ENCODE results near the gene GRIN1. TPM values are rescaled to one million over a fixed set of nuclear protein-coding genes. Genes with fewer than 3 reads are reported as not detected.

GRIN1 gene
- total and polyA plus RNA-seq, 2 of the 8 experiments (the other 6 are each of a cell fraction or from before 2014, with no cell fraction given), result 0.48 to 2.1 TPM

DNA sequence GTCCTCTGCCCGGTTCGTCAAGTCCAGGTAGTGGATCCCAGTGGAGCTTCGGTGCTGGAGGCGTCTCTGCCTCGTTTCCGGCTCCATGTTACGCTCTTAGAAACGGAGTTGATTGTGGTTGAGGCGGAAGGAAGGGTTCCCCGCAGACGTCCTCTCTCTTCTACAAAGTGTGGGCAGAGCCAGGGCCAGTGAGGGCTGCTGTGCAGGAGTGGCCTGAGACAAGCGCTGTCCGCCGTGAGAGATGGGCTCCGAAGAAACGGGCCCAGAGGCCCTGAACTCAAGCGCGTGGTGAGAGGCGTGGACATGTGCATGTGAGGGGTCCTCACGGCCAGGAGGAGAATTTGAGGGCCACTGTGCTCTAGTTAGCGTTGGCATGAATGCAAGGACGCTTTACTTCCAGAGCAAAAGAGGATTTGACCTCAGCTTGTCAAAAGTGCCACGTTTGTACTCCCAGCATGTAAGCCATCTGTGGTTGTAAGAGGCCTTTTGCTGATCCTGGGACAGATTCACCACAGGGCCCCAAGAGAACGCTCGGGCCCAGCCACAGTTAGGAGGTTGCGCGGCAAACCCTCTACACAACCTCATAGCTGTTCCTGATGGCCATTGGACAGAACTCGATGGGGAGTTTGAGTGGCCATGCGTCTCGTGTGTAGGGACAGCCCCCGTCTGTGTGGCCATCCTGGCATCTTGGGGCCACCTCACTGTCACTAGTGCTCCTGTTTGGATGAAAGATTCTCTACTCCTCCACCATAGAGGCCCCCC, 42.0 kb upstream of the GRIN1 start:
- Histone ChIP-seq H3K23me2 (ENCODE audit: low read depth, low read length) (no peaks in the 10 kb centered on the region), H3K4me3 (ENCODE audit: extremely low read depth in 1 of 4, insufficient read depth in 2 of 4, low read depth in 3 of 4, low read length in 4 of 4) (no peak overlapping the region), H4K5ac (ENCODE audit: insufficient read length, low read depth, low read length) (no peak overlapping the region), H3K18ac (ENCODE audit: extremely low read depth, low read length) (no peak overlapping the region), H4K8ac (ENCODE audit: extremely low read depth, insufficient read depth, low read length) (no peak overlapping the region; the same call in 1 of the 2 replicates), H3K36me3 (ENCODE audit: control insufficient read depth in 2 of 4, insufficient read depth in 4 of 4, low read length in 3 of 4) (peaks cover 4 to 15% (median 12%) of the 10 kb centered on the region in 4 experiments; a peak in 7 of 8 replicates), H3K79me2 (ENCODE audit: control insufficient read depth in 1 of 2, insufficient read depth in 2 of 2, low read length in 2 of 2) (no peaks in the 10 kb centered on the region), H3K27ac (ENCODE audit: low read depth, low read length) (no peak overlapping the region), H2AFZ (ENCODE audit: low read length) (no peak overlapping the region), H3K4me1 (replicated peaks in 1 of 4; ENCODE audit: control insufficient read depth in 3 of 4, insufficient read depth in 4 of 4, low read length in 3 of 4) (no peaks in the 10 kb centered on the region), H3K4ac (replicated peaks; ENCODE audit: insufficient read length, low read depth, low read length) (no peak overlapping the region), H2BK12ac (ENCODE audit: low read depth, low read length) (no peak overlapping the region), H3K23ac (ENCODE audit: insufficient read length) (no peak overlapping the region), H3K14ac (ENCODE audit: insufficient read length) (no peak overlapping the region), H3K4me2 (ENCODE audit: insufficient read depth in 1 of 2, low read depth in 2 of 2, low read length in 2 of 2) (no peak overlapping the region), H2BK15ac (ENCODE audit: low read length) (no peak overlapping the region), H2BK5ac (ENCODE audit: low read depth, low read length) (no peak overlapping the region), H4K91ac (replicated peaks; ENCODE audit: insufficient read length, low read length) (no peak overlapping the region), H2BK120ac (replicated peaks; ENCODE audit: low read depth, low read length) (no peak overlapping the region), H3K56ac (replicated peaks; ENCODE audit: insufficient read length, low read depth, low read length) (no peak overlapping the region), H2BK20ac (ENCODE audit: low read length) (no peak overlapping the region), H3K9ac (replicated peaks in 1 of 4; ENCODE audit: extremely low read depth in 1 of 4, low read depth in 3 of 4, low read length in 3 of 4) (no peak overlapping the region), H3K27me3 (replicated peaks in 1 of 4; ENCODE audit: control insufficient read depth in 3 of 4, extremely low read depth in 1 of 4, insufficient read depth in 3 of 4, low read length in 3 of 4) (no peaks in the 10 kb centered on the region), H2AK5ac (ENCODE audit: low read depth, low read length) (no peak overlapping the region), H4K20me1 (replicated peaks in 1 of 2; ENCODE audit: control insufficient read depth in 1 of 2, insufficient read depth in 2 of 2, low read length in 2 of 2) (no peaks in the 10 kb centered on the region), H3K9me3 (ENCODE audit: insufficient read depth in 2 of 2, low read depth in 1 of 2, low read length in 1 of 2) (peaks cover 4 to 8% of the 10 kb centered on the region in 2 experiments; a peak in 3 of 4 replicates), H3K79me1 (ENCODE audit: low read depth, low read length) (no peaks in the 10 kb centered on the region)
- FAIRE-seq (no peak), DNase-seq (ENCODE audit: low read depth in 1 of 2, low spot score in 2 of 2) (no peak)
- ChIA-PET CTCF (ENCODE audit: partially characterized antibody) (interaction anchor here (0.7 to 1.3 kb wide), 6 partner anchors 9 to 92 kb away, joined by 3 to 5 read pairs (median 4); partner anchors contain the start of genes ANAPC2 and SSNA1), POLR2A (ENCODE audit: partially characterized antibody) (no interaction called here)
- 90% methylated on average over 31 of the region's 31 CpGs; no CpG with 5 or more reads in 1 of the 2 experiments for WGBS, 2 experiments (ENCODE audit: extremely low coverage in 1 of 2, insufficient coverage in 1 of 2, insufficient read length in 1 of 2, insufficient replicate concordance in 2 of 2, low coverage in 1 of 2, low lambda C conversion rate in 2 of 2, missing lambda C conversion rate in 1 of 2)
- TF ChIP-seq YY1 (IDR thresholded peaks at IDR 0.05; ENCODE audit: low read depth, low read length) (no peak), SP4 (IDR thresholded peaks at IDR 0.05; ENCODE audit: low read length) (no peak), KDM4A (IDR thresholded peaks at IDR 0.05; ENCODE audit: low read depth, low read length, severe bottlenecking) (no peak), EP300 (IDR thresholded peaks at IDR 0.05; ENCODE audit: borderline replicate concordance in 1 of 2, low read depth in 2 of 2, low read length in 2 of 2) (no peak), BCL11A (IDR thresholded peaks at IDR 0.05; ENCODE audit: low read depth in 2 of 2, low read length in 2 of 2) (no peak), EZH2 (IDR thresholded peaks at IDR 0.05; ENCODE audit: low read depth, low read length, severe bottlenecking) (no peak), CHD2 (IDR thresholded peaks at IDR 0.05; ENCODE audit: low read length) (no peak), CEBPB (IDR thresholded peaks at IDR 0.05; ENCODE audit: low read depth, low read length) (no peak), POLR2A (IDR thresholded peaks at IDR 0.05; ENCODE audit: control extremely low read depth in 1 of 2, low read depth in 2 of 2, low read length in 2 of 2) (no peak), SIRT6 (IDR thresholded peaks at IDR 0.05; ENCODE audit: low read length) (no peak), TAF1 (IDR thresholded peaks at IDR 0.05; ENCODE audit: low read depth, low read length) (no peak), SRF (IDR thresholded peaks at IDR 0.05; ENCODE audit: low read depth, low read length) (no peak), TCF12 (IDR thresholded peaks at IDR 0.05; ENCODE audit: low read depth, low read length) (no peak)
- TF ChIP-seq, protein P1, sequence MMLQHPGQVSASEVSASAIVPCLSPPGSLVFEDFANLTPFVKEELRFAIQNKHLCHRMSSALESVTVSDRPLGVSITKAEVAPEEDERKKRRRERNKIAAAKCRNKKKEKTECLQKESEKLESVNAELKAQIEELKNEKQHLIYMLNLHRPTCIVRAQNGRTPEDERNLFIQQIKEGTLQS (IDR thresholded peaks at IDR 0.05; ENCODE audit: insufficient read depth, low read depth, low read length), result no peak

Data from H1 (cell line).